Measurements from ENCODE around the gene DHFR2.
"Not testable (repeated sequence)": the region's sequence is repeated elsewhere in the genome, so short reads cannot be mapped to it uniquely, and the experiment has no call there.

The DHFR2 gene

DNA sequence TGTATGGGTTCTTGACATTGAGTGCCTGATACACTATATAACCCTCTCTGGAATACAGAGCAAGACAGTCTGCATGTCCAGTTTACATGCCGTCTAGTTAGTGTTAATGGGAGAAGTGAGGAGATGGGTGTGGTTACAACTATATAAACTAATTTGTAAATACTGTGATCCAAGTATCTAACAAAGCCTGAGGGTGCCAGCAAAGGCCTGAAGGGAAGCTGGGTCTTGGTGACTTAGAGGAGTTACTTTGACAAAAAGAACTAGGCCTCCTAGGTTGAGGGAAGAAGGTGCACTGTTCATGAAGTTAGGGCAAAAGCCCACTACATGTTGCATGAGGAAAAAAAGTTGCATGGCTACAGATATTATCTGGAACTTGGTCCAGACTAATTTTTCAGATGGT lies 2.4 kb upstream of the DHFR2 start:
- no peak for DNase-seq (ENCODE audit: low read depth)
- no peak overlapping the region for H3K4me3 ChIP-seq (ENCODE audit: low read depth, low read length)
- TF ChIP-seq, protein P1, sequence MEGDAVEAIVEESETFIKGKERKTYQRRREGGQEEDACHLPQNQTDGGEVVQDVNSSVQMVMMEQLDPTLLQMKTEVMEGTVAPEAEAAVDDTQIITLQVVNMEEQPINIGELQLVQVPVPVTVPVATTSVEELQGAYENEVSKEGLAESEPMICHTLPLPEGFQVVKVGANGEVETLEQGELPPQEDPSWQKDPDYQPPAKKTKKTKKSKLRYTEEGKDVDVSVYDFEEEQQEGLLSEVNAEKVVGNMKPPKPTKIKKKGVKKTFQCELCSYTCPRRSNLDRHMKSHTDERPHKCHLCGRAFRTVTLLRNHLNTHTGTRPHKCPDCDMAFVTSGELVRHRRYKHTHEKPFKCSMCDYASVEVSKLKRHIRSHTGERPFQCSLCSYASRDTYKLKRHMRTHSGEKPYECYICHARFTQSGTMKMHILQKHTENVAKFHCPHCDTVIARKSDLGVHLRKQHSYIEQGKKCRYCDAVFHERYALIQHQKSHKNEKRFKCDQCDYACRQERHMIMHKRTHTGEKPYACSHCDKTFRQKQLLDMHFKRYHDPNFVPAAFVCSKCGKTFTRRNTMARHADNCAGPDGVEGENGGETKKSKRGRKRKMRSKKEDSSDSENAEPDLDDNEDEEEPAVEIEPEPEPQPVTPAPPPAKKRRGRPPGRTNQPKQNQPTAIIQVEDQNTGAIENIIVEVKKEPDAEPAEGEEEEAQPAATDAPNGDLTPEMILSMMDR (conservative IDR thresholded peaks at IDR 0.05; ENCODE audit: low read depth, low read length), result no peak

DNA sequence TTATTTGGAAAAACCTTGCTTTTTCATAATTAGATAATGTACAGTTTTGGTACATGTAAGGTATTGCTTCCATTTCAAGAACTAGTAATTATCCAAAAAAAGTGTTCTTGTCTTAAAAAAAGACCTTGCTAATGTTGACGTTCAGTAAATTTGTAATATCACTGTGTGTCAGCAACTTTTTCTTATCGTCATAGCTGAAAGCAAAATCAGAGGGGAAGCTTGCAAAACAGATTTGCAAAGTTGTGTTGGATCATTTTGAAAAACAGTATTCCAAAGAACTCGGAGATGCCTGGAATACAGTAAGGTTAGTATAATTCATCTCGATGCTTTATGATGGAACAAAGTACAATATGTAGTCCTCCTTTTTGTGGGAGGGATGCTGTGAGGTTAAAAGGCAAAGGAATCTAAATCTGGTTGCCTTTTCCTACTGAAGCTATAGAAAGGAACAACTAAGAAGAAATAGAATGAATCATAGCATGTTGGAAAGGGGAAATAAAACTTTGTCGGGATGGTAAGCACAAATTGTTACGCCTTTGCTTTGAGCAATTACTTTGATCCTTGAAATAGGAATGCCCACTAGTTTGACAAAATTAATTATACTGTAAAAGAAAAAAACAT lies 1.6 kb upstream of the DHFR2 start:
- H3K4me3 ChIP-seq (ENCODE audit: low read depth, low read length), result no peak overlapping the region
- TF ChIP-seq, protein P1 (conservative IDR thresholded peaks at IDR 0.05; ENCODE audit: low read depth, low read length), result no peak

DNA sequence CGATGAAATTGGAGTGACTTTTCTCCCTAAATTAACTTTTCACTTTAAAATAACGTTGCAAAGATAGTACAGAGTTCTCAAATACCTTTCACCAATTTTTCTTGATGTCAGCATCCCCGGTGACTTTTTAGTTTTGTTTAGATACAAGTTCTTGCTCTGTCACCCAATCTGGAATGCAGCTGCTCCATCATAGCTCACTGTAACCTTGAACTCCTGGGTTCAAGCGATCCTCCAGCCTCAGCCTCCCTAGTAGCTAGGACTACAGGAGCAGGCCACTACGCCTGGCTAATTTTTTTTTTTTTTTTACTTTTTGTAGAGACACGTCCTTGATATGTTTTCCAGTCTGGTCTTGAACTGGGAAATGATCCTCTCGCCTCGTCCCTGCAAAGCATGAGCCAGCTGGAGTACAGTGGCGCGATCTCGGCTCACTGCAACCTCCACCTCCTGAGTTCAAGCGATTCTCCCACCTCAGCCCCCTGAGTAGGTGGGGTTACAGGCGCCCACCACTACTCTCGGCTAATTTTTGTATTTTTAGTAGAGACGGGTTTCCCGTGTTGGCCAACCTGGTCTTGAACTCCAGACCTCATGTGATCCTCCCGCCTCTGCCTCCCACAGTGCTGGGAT lies 892 bp upstream of the DHFR2 start:
- TF ChIP-seq, protein P1 (conservative IDR thresholded peaks at IDR 0.05; ENCODE audit: low read depth, low read length), result no peak
- peak overlapping the region; percentile 82 for H3K4me3 ChIP-seq (ENCODE audit: low read depth, low read length)

More for the DNA sequence above, 1.6 kb upstream of the DHFR2 start:
- DNase-seq (ENCODE audit: low read depth), result no peak

DNA sequence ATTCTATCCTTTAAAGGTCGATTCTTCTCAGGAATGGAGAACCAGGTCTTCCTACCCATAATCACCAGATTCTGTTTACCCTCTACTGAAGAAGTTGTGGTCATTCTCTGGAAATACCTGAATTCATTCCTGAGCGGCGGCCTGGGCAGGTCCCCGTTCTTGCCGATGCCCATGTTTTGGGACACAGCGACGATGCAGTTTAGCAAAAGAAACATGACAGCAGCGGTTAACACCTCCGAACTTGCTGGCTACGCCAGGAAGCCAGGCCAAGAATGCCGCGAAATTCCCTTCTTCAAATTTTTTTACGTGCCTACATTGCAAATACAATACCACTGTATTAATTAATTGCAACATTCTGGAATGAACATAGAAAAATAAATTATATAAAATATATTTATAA lies 1.4 kb downstream of the DHFR2 start:
- TF ChIP-seq, protein P1 (conservative IDR thresholded peaks at IDR 0.05; ENCODE audit: low read depth, low read length), result no peak
- no peak for DNase-seq (ENCODE audit: low read depth)
- H3K4me3 ChIP-seq (ENCODE audit: low read depth, low read length), result no peak overlapping the region

More for the DNA sequence above, 892 bp upstream of the DHFR2 start:
- peak; percentile 17 for DNase-seq (ENCODE audit: low read depth)

DNA sequence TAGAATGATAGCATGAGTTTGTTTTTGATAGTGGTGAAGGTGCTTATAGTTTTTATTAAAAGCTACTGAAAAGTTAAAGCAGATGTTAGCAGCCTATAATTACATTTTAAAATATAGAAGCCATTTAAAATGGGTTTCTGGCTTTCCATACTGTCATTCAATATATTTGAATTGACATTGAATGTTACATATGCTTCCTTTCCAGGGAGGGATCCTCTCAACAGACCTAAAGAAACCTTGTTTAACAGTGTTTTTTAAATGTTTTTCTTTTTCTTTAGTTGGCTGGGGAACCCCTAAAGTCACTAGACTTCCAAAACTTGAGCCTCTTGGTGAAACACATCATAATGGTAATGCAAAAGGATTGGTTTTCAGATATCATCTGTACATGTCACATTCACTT lies 12.2 kb downstream of the DHFR2 start:
- TF ChIP-seq, protein P1 (conservative IDR thresholded peaks at IDR 0.05; ENCODE audit: low read depth, low read length), result no peak

DNA sequence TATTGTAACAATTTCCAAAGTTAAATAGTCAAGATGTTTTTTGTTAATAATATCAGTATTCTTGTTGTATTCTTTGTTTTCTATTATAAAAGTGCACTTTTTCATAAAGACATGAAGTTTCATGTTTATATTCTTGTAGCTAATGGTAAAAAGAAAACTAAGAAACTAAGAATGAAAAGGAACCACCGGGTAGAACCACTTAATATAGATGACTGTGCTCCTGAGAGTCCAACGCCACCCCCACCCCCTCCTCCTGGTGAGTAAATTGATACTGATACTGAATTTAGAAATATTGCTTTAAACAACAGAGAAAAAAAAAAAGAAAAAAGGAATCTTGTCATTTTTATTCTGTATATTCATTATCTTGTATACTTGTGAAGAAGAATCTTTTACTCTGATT lies 13.4 kb downstream of the DHFR2 start:
- H3K4me3 ChIP-seq (ENCODE audit: low read depth, low read length), result no peak overlapping the region
- no peak for DNase-seq (ENCODE audit: low read depth)
- TF ChIP-seq, protein P1 (conservative IDR thresholded peaks at IDR 0.05; ENCODE audit: low read depth, low read length), result no peak

More for the DNA sequence above, 12.2 kb downstream of the DHFR2 start:
- H3K4me3 ChIP-seq (ENCODE audit: low read depth, low read length), result no peak overlapping the region
- no peak for DNase-seq (ENCODE audit: low read depth)

DNA sequence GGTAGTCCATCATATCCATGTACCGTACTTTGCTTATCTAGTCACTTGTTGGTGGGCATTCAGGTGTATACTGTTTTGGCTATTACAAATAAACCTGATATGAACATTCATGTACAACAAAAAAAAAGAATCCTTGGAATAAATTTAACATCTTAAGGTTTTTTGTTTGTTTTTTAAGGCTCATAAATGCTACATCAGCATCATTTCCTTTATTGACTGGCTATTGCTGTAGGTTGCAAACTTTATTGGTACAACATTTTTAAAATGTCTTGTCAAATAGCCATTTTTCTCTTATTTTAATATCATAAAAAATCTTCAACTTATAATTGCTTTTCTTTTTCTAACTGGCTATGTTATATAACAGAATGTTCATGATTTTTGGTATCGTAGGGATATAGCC lies 16.2 kb downstream of the DHFR2 start:
- TF ChIP-seq, protein P1 (conservative IDR thresholded peaks at IDR 0.05; ENCODE audit: low read depth, low read length), result no peak
- DNase-seq (ENCODE audit: low read depth), result no peak
- H3K4me3 ChIP-seq (ENCODE audit: low read depth, low read length), result no peak overlapping the region

DNA sequence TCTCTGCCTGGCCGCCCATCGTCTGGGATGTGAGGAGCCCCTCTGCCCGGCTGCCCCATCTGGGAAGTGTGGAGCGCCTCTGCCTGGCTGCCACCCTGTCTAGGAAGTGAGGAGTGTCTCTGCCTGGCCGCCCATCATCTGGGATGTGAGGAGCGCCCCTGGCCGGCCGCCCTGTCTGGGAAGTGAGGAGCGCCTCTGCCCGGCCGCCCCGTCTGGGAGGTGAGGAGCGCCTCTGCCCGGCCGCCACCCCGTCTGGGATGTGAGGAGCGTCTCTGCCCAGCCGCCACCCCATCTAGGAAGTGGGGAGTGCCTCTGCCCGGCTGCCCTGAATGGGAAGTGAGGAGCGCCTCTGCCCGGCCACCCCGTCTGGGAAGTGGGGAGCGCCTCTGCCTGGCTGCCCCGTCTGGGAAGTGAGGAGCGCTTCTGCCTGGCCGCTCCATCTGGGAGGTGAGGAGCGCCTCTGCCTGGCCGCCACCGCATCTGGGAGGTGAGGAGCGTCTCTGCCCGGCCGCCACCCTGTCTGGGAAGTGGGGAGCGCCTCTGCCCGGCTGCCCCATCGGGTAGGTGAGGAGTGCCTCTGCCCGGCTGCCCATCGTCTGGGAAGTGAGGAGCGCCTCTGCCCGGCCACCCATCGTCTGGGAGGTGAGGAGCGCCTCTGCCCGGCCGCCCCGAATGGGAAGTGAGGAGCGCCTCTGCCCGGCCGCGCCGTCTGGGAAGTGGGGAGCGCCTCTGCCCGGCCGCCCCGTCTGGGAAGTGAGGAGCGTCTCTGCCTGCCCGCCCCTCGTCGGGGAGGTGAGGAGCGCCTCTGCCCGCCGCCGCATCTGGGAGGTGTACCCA lies 18.4 kb downstream of the DHFR2 start:
- DNase-seq (ENCODE audit: low read depth); H3K4me3 ChIP-seq (ENCODE audit: low read depth, low read length): not testable (repeated sequence)

Data from choroid plexus epithelial cell (primary cell).